Prostate gland (tissue), 2 donors: ENCODE data around the gene HOXD9.

Experiments
- CTCF ChIP-seq, 4 experiments: fragments of 200-600 bp in 2 of 4; fragments of 450-650 bp in 2 of 4; sonication (generic) in 2 of 4; IDR thresholded peaks; 1 replicate in 3 of 4; 2 replicates in 1 of 4; pipeline ENCODE4 v1.5.1; 2016 to 2019; ENCODE audit warnings: antibody characterized with exemption in 4 of 4, mild to moderate bottlenecking in 2 of 4, moderate library complexity in 2 of 4
- POLR2A ChIP-seq: fragments of 450-650 bp; IDR thresholded peaks from one replicate; pipeline ENCODE4 v1.6.1; 2016; ENCODE audit warnings: antibody characterized with exemption, mild to moderate bottlenecking
- POLR2AphosphoS5 ChIP-seq: sonication (generic); formaldehyde crosslinking; IDR thresholded peaks from one replicate; pipeline ENCODE4 v1.6.1; 2017; ENCODE audit warnings: antibody characterized with exemption

GRCh38 chr2:176082824-176083751 is 39.4 kb upstream of the HOXD9 start:
- TF ChIP-seq POLR2AphosphoS5 = no peak
- TF ChIP-seq CTCF (IDR thresholded peaks at IDR 0.05) = no peak
- TF ChIP-seq POLR2A = no peak
